ENCODE results near the gene NLRC4. TPM values are rescaled to one million over a fixed set of nuclear protein-coding genes. Genes with fewer than 3 reads are reported as not detected.

Gene NLRC4
- total and polyA plus RNA-seq, 2 of the 4 experiments (the other 2 are of a cell fraction): not detected

DNA sequence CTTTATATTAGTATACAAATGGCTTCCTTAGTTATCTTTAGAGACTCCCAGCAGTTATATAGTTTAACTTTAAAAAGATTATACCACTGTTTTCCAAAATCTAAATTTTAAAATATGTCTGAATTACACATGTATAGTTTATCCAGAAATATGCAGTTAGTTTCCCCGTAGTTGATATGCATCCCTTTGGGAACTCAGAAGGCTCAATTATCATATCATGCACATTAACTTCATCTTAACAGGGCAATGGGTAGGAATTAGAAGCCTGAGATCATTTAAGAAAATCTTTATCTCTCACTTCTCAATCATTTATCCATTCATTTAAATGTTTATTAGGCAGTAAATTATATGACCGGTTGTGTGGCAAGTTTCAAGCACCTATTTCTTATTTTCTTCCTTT lies 27.2 kb downstream of the NLRC4 start:
- DNase-seq: no peak
- no peak overlapping the region for H3K9ac ChIP-seq (ENCODE audit: low read depth, low read length)
- H4K8ac ChIP-seq (ENCODE audit: low read depth in 2 of 2, low read length in 2 of 2): no peak overlapping the region
- H3K14ac ChIP-seq (replicated peaks; ENCODE audit: low read depth, low read length): no peak overlapping the region
- no peak overlapping the region for H3K4me3 ChIP-seq (ENCODE audit: insufficient read depth, low read depth, low read length)
- H4K5ac ChIP-seq (ENCODE audit: low read depth, low read length): no peak overlapping the region
- H3K9me3 ChIP-seq (ENCODE audit: control insufficient read depth, insufficient read depth, low read length): no peaks in the 10 kb centered on the region
- no peaks in the 10 kb centered on the region for H3K79me1 ChIP-seq (ENCODE audit: low read depth in 1 of 2, low read length in 2 of 2)
- H3K36me3 ChIP-seq (ENCODE audit: control insufficient read depth, insufficient read depth, low read length): no peaks in the 10 kb centered on the region
- ATAC-seq (ENCODE audit: low read depth): no peak
- no TSS peak for BruUV-seq (replicated peaks)
- H2BK120ac ChIP-seq (ENCODE audit: low read depth, low read length): no peak overlapping the region
- TF ChIP-seq FOS (IDR thresholded peaks at IDR 0.05; ENCODE audit: low read depth, low read length) (no peak), RAD21 (IDR thresholded peaks at IDR 0.05; ENCODE audit: low read length) (no peak), CEBPB (IDR thresholded peaks at IDR 0.05; ENCODE audit: low read depth, low read length) (no peak), CHD1 (IDR thresholded peaks at IDR 0.05; ENCODE audit: low read depth, low read length) (no peak), BHLHE40 (IDR thresholded peaks at IDR 0.05; ENCODE audit: low read depth, low read length) (no peak), MAFK (IDR thresholded peaks at IDR 0.05; ENCODE audit: low read depth, low read length) (no peak), SMC3 (IDR thresholded peaks at IDR 0.05; ENCODE audit: low read depth, low read length) (no peak), POLR2A (IDR thresholded peaks at IDR 0.05; ENCODE audit: low read depth, low read length) (no peak), RFX5 (IDR thresholded peaks at IDR 0.05; ENCODE audit: low read depth, low read length) (no peak), MXI1 (IDR thresholded peaks at IDR 0.05; ENCODE audit: borderline replicate concordance, low read depth, low read length) (no peak), MAZ (IDR thresholded peaks at IDR 0.05; ENCODE audit: borderline replicate concordance, low read depth, low read length) (no peak), RCOR1 (IDR thresholded peaks at IDR 0.05; ENCODE audit: insufficient replicate concordance, low read length) (no peak), NFE2L2 (IDR thresholded peaks at IDR 0.05; ENCODE audit: low read depth, low read length) (no peak)
- TF ChIP-seq, protein P1, sequence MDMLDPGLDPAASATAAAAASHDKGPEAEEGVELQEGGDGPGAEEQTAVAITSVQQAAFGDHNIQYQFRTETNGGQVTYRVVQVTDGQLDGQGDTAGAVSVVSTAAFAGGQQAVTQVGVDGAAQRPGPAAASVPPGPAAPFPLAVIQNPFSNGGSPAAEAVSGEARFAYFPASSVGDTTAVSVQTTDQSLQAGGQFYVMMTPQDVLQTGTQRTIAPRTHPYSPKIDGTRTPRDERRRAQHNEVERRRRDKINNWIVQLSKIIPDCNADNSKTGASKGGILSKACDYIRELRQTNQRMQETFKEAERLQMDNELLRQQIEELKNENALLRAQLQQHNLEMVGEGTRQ (IDR thresholded peaks at IDR 0.05; ENCODE audit: low read depth, low read length): no peak
- TF ChIP-seq, protein P2, sequence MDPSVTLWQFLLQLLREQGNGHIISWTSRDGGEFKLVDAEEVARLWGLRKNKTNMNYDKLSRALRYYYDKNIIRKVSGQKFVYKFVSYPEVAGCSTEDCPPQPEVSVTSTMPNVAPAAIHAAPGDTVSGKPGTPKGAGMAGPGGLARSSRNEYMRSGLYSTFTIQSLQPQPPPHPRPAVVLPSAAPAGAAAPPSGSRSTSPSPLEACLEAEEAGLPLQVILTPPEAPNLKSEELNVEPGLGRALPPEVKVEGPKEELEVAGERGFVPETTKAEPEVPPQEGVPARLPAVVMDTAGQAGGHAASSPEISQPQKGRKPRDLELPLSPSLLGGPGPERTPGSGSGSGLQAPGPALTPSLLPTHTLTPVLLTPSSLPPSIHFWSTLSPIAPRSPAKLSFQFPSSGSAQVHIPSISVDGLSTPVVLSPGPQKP (IDR thresholded peaks at IDR 0.05; ENCODE audit: borderline replicate concordance, low read depth, low read length): no peak
- TF ChIP-seq, protein P3, sequence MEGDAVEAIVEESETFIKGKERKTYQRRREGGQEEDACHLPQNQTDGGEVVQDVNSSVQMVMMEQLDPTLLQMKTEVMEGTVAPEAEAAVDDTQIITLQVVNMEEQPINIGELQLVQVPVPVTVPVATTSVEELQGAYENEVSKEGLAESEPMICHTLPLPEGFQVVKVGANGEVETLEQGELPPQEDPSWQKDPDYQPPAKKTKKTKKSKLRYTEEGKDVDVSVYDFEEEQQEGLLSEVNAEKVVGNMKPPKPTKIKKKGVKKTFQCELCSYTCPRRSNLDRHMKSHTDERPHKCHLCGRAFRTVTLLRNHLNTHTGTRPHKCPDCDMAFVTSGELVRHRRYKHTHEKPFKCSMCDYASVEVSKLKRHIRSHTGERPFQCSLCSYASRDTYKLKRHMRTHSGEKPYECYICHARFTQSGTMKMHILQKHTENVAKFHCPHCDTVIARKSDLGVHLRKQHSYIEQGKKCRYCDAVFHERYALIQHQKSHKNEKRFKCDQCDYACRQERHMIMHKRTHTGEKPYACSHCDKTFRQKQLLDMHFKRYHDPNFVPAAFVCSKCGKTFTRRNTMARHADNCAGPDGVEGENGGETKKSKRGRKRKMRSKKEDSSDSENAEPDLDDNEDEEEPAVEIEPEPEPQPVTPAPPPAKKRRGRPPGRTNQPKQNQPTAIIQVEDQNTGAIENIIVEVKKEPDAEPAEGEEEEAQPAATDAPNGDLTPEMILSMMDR (conservative IDR thresholded peaks at IDR 0.05; ENCODE audit: low read depth, low read length): no peak
- no peak overlapping the region for H2BK20ac ChIP-seq (ENCODE audit: low read depth, low read length)
- H3K4ac ChIP-seq (ENCODE audit: low read depth, low read length): no peak overlapping the region
- no peaks in the 10 kb centered on the region for H3K9me1 ChIP-seq (ENCODE audit: insufficient read depth, low read length)
- H3K23ac ChIP-seq (ENCODE audit: low read depth, low read length): no peak overlapping the region
- no peaks in the 10 kb centered on the region for H3K4me1 ChIP-seq (ENCODE audit: control insufficient read depth, insufficient read depth, low read length)
- WGBS, 2 experiments (ENCODE audit: extremely low coverage in 2 of 2, insufficient read length in 1 of 2): no CpG with 5 or more reads among the region's 2 CpGs
- ChIA-PET POLR2A (ENCODE audit: unreplicated experiment) (no interaction called here), CTCF (interaction anchor here (1.0 kb wide), 1 partner anchor 25 kb away, joined by 3 read pairs; no protein-coding TSS in a partner anchor)
- H4K20me1 ChIP-seq (ENCODE audit: insufficient read depth, low read length): no peaks in the 10 kb centered on the region
- dilution Hi-C loops (cut with HindIII; ENCODE audit: low sequenced_read_pairs, unreplicated experiment): no loop called here
- no peak overlapping the region for H4K91ac ChIP-seq (ENCODE audit: insufficient read depth, low read depth, low read length)
- no peak overlapping the region for H3K27ac ChIP-seq (ENCODE audit: insufficient read depth, low read length)
- no peak overlapping the region for H3K4me2 ChIP-seq (ENCODE audit: low read depth, low read length)
- no peak overlapping the region for H2BK5ac ChIP-seq (ENCODE audit: low read depth, low read length, poor library complexity, severe bottlenecking)
- H3K56ac ChIP-seq (ENCODE audit: extremely low read depth, insufficient read depth, low read length): no peak overlapping the region
- no peak overlapping the region for H3K18ac ChIP-seq (ENCODE audit: low read depth, low read length)
- intact Hi-C loops (cut with micrococcal nuclease): no loop called here
- no peaks in the 10 kb centered on the region for H3K27me3 ChIP-seq (ENCODE audit: control insufficient read depth, insufficient read depth, low read length)
- in situ Hi-C loops (cut with MboI; ENCODE audit: low sequenced_read_pairs): no loop called here
- no peak overlapping the region for H2AK9ac ChIP-seq (replicated peaks; ENCODE audit: low read depth, low read length, poor library complexity)
- no peak overlapping the region for H2BK15ac ChIP-seq (ENCODE audit: low read depth, low read length)
- H2AK5ac ChIP-seq (ENCODE audit: low read depth, low read length): no peak overlapping the region
- no peak overlapping the region for H2AFZ ChIP-seq (replicated peaks; ENCODE audit: low read length, poor library complexity)
